ENCODE results near the gene CHST11. TPM values are rescaled to one million over a fixed set of nuclear protein-coding genes. Genes with fewer than 3 reads are reported as not detected.

CHST11 gene
- total RNA-seq, 1 donor: 8.2 TPM

- H3K4me3 ChIP-seq (ENCODE audit: low read depth, low read length): no peak overlapping the region
- no peak for DNase-seq (ENCODE audit: low read depth)
- no peak for TF ChIP-seq CTCF (IDR thresholded peaks at IDR 0.05; ENCODE audit: insufficient read depth, low read depth, low read length)
These were observed 78.1 kb downstream of the CHST11 start for GRCh38 chr12:104534857-104535248.

- no peak for TF ChIP-seq CTCF (IDR thresholded peaks at IDR 0.05; ENCODE audit: insufficient read depth, low read depth, low read length)
- no peak overlapping the region for H3K4me3 ChIP-seq (ENCODE audit: low read depth, low read length)
- DNase-seq (ENCODE audit: low read depth): no peak
These were observed 78.6 kb downstream of the CHST11 start for GRCh38 chr12:104535369-104535768.

DNA sequence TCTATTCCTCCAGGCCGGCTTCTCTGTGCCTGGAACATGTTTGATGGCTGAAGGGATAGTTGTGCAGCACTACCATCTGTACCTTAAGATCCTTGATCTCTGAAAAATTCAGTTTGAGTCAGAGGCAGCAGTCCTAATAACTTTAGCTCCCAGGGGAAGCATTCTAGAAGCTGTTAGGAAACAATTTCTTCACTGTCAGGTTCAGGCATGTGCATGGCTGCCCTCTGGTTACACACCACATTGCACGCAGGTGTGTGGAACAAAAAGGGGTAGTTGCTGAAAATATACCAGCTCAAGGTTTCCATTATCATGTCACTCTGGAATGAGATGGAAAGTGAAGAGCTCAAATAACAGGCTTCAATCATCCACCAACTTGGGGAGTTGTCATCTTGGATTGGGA lies 80.1 kb downstream of the CHST11 start:
- TF ChIP-seq CTCF (IDR thresholded peaks at IDR 0.05; ENCODE audit: insufficient read depth, low read depth, low read length): no peak
- DNase-seq (ENCODE audit: low read depth): no peak
- no peak overlapping the region for H3K4me3 ChIP-seq (ENCODE audit: low read depth, low read length)

GRCh38 chr12:104538056-104538455 lies 81.3 kb downstream of the CHST11 start:
- H3K4me3 ChIP-seq (ENCODE audit: low read depth, low read length): no peak overlapping the region
- DNase-seq (ENCODE audit: low read depth): no peak
- no peak for TF ChIP-seq CTCF (IDR thresholded peaks at IDR 0.05; ENCODE audit: insufficient read depth, low read depth, low read length)

- no peak overlapping the region for H3K4me3 ChIP-seq (ENCODE audit: low read depth, low read length)
- no peak for DNase-seq (ENCODE audit: low read depth)
- no peak for TF ChIP-seq CTCF (IDR thresholded peaks at IDR 0.05; ENCODE audit: insufficient read depth, low read depth, low read length)
These were observed 82.2 kb downstream of the CHST11 start for GRCh38 chr12:104538891-104539462.

DNA sequence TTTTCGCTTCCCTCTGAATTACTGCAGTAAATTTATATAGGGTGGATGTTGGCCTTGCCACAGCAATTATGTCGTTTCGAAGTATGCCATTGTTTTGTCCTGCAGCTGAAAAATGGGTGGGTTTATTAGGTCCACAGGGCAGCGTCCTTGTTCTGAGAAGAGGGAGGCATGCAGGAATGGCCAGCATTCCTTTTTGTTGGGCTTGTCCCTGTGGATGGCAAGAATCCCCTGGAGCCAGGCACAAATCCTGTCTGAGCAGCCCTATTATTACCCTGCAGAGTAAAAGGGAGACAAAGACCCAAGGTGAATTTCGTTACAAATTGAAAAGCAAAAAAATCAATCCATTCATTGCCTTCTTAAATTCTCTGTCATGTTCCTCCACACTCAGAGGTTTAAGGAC lies 88.1 kb downstream of the CHST11 start:
- H3K4me3 ChIP-seq (ENCODE audit: low read depth, low read length): no peak overlapping the region
- no peak for DNase-seq (ENCODE audit: low read depth)
- TF ChIP-seq CTCF (IDR thresholded peaks at IDR 0.05; ENCODE audit: insufficient read depth, low read depth, low read length): no peak

- no peak for TF ChIP-seq CTCF (IDR thresholded peaks at IDR 0.05; ENCODE audit: insufficient read depth, low read depth, low read length)
- no peak overlapping the region for H3K4me3 ChIP-seq (ENCODE audit: low read depth, low read length)
- no peak for DNase-seq (ENCODE audit: low read depth)
These were observed 89.8 kb downstream of the CHST11 start for GRCh38 chr12:104546575-104546974.

All from fibroblast of villous mesenchyme (primary cell).